Fibroblast of villous mesenchyme (primary cell): ENCODE data around the gene GPR63. TPM values are rescaled to one million over a fixed set of nuclear protein-coding genes. Genes with fewer than 3 reads are reported as not detected.

Source experiments
- DNase-seq: peaks from one replicate; pipeline ENCODE4 v3.0.0-alpha.2; 2010; ENCODE audit warnings: low read depth
- H3K4me3 ChIP-seq: 2 replicates; pipeline ENCODE4 v1.5.1; 2011; ENCODE audit warnings: low read depth, mild to moderate bottlenecking, low read length
- total RNA-seq: library from RNA; depleted of rRNA; stranded (reverse); fragments of >200 nt; gene quantifications from 2 replicates; pipeline ENCODE4 v1.2.3, GENCODE V29; 2012
- TF ChIP-seq, protein P1 (sequence below): IDR thresholded peaks from 2 replicates; pipeline ENCODE4 v1.5.1; 2012; ENCODE audit warnings: low read depth, mild to moderate bottlenecking, low read length; ENCODE audit not compliant: insufficient read depth

The GPR63 gene
- total RNA-seq, 1 donor = under 0.01 TPM

DNA sequence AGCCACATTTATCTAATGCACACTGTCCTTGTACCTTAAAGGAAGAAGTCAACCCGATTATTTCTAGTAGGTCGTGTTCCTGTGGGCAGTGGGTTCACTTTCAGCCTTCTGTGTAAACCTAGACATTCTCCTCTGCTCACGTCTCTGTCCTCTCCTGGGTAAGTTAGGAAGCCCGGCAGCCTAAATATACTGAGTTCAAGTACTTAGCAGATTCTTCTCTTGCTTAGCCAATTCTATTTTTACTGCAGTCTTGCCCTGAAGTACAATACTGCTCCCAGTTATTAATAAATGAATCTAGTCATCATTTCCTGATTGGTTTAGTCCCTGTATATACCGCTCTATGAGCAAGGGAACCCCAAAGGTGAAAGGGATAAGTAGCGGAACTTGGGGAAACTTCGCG lies 14.6 kb upstream of the GPR63 start:
- no peak for DNase-seq
- H3K4me3 ChIP-seq = no peak overlapping the region
- TF ChIP-seq, protein P1, sequence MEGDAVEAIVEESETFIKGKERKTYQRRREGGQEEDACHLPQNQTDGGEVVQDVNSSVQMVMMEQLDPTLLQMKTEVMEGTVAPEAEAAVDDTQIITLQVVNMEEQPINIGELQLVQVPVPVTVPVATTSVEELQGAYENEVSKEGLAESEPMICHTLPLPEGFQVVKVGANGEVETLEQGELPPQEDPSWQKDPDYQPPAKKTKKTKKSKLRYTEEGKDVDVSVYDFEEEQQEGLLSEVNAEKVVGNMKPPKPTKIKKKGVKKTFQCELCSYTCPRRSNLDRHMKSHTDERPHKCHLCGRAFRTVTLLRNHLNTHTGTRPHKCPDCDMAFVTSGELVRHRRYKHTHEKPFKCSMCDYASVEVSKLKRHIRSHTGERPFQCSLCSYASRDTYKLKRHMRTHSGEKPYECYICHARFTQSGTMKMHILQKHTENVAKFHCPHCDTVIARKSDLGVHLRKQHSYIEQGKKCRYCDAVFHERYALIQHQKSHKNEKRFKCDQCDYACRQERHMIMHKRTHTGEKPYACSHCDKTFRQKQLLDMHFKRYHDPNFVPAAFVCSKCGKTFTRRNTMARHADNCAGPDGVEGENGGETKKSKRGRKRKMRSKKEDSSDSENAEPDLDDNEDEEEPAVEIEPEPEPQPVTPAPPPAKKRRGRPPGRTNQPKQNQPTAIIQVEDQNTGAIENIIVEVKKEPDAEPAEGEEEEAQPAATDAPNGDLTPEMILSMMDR = no peak

DNA sequence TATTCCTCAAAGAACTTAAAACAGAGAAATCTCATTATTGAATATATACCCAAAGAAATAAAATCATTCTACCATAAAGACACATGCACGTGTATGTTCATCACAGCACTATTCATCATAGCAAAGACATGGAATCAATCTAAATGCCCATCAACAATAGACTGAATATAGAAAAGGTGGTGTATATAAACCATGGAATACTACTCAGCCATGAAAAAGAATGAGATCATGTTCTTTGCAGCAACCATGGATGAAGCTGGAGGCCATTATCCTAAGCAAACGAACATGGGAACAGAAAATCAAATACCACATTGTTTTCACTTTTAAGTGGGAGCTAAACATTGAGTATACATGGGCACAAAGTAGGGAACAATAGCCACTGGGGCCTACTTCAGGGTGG lies 12.3 kb upstream of the GPR63 start:
- no peak for DNase-seq
- no peak overlapping the region for H3K4me3 ChIP-seq
- TF ChIP-seq, protein P1 = no peak

- no peak for DNase-seq
- H3K4me3 ChIP-seq = no peak overlapping the region
- TF ChIP-seq, protein P1 = no peak
Observed at GRCh38 chr6:96844530-96844929, 7.3 kb upstream of the GPR63 start.

DNA sequence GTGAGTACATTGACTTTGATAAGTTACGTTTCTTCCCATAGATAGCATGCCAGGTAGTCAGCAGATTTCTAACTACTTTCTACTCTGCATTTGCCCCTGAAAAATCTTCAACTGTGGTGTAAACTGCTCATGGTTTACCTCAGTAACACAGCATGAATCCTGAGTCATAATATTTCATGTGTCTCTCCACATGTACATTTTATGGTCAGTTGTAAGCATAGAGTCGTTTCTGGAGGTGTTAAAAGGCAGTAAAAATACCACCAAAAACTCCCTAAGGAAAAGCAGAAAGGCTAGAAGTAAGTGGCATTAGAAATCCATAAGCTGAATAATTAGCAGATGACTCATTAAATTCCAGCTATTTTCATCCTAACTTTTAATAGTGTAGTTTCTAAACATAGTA lies 4.1 kb upstream of the GPR63 start:
- TF ChIP-seq, protein P1 = no peak
- H3K4me3 ChIP-seq = no peak overlapping the region
- DNase-seq = peak; percentile 83

DNA sequence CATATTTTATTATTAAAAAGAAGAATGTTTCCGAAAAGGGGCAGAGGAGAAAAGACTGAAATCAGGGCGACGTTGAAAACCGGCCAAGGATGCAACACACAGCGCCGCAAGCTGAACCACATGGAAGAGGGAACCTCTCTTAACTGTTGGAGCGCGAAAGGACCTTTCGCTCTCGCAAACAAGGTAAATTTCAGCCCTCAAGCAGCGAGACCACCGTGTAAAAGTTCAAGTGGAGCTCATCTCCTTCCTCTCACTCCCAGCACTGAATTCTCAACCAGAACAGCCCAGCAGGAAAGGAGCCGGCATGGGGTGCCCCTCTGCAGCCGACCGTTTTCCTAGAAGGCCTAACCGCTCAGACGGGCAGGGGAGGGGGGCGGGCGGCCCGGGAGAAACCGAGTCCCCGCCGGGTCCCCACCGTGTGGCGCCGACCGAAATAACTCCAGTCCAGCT lies 621 bp downstream of the GPR63 start:
- DNase-seq = no peak
- peak overlapping the region; percentile 65 for H3K4me3 ChIP-seq

GRCh38 chr6:96834070-96834469 lies 3.2 kb downstream of the GPR63 start:
- TF ChIP-seq, protein P1 = no peak
- H3K4me3 ChIP-seq = no peak overlapping the region
- peak; percentile 32 for DNase-seq

More for the DNA sequence above, 621 bp downstream of the GPR63 start:
- TF ChIP-seq, protein P1 = no peak

DNA sequence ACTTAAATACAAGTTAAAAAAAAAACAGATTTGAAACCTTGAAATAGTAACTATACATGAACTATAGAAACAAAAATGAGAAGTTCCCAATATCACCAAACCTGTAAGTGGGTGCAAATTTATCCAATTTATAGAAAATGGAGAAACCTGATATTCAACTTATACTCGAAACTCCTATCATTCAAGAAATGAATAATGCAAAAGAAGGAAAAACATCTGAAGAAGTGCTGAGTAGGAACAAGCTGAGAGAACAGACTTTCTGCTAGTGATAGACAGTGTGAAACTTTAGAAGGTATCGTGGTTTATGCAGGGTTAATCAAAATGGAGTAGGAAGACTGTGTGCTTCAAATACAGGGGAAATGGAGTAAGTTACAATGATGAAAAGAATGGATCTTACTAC lies 4.5 kb downstream of the GPR63 start:
- no peak for DNase-seq
- no peak overlapping the region for H3K4me3 ChIP-seq
- TF ChIP-seq, protein P1 = no peak
